Ovary (tissue), 10 donors: ENCODE results near the gene CHAD. TPM values are rescaled to one million over a fixed set of nuclear protein-coding genes. Genes with fewer than 3 reads are reported as not detected.
A peak's percentile ranks its signal among the peaks of the same experiment; 100 is the strongest.

ENCODE experiments used
- DNase-seq, 5 donors: peaks; one replicate each; pipeline ENCODE4 v3.0.0-alpha.2; 2019 to 2020
- H3K27ac ChIP-seq, 2 donors: fragments of 200-600 bp; one replicate each; pipeline versions ENCODE4 v1.5.1 to v1.8.0; 2019 to 2022
- H3K27me3 ChIP-seq: fragments of 200-600 bp; one replicate; pipeline ENCODE4 v1.8.0; 2022
- H3K36me3 ChIP-seq: fragments of 200-600 bp; sonication (generic); one replicate; pipeline ENCODE4 v1.5.1; 2019
- H3K4me1 ChIP-seq: one replicate; pipeline ENCODE4 v1.8.1; 2013; ENCODE audit warnings: mild to moderate bottlenecking, moderate library complexity; ENCODE audit not compliant: insufficient read depth
- H3K4me3 ChIP-seq: fragments of 200-600 bp; sonication (generic); one replicate; pipeline ENCODE4 v1.5.1; 2017
- H3K9me3 ChIP-seq, 2 donors: fragments of 200-600 bp in 1 of 2; sonication (generic) in 1 of 2; one replicate each; pipeline versions ENCODE4 v1.5.1 to v1.8.1; 2013 to 2019; ENCODE audit warnings: mild to moderate bottlenecking in 1 of 2, moderate library complexity in 1 of 2
- EP300 ChIP-seq: sonication (generic); formaldehyde crosslinking; IDR thresholded peaks from one replicate; pipeline ENCODE4 v1.6.1; 2017; ENCODE audit warnings: antibody characterized with exemption
- POLR2A ChIP-seq: fragments of 450-650 bp; IDR thresholded peaks from one replicate; pipeline ENCODE4 v1.6.1; 2017; ENCODE audit warnings: antibody characterized with exemption, mild to moderate bottlenecking, moderate library complexity
- WGBS, 3 donors: extraction: QIAGEN DNeasy Blood & Tissue Kit in 1 of 3; methylation state at CpG; one replicate each; pipeline versions ENCODE4 v1.1.5 to v1.1.7; 2013 to 2017; 5-methylcytosine and 5-hydroxymethylcytosine counted together
- intact Hi-C, 4 donors: fragments of 100-400 bp; cut with DNase I; formaldehyde crosslinking; loops; one replicate each; pipeline versions ENCODE4 v1.11.0 to v1.15.1; 2022 to 2023
- long read RNA-seq, 3 donors: library from polyadenylated mRNA in 2 of 3; unstranded in 2 of 3; transcript quantifications; one replicate each; pipeline ENCODE4 v2.0.0 and lab custom pipeline, GENCODE V29; 2021 to 2026
- polyA plus RNA-seq, 2 donors: library from polyadenylated mRNA; stranded (reverse); fragments of 200-250 nt in 1 of 2; fragments of 350-450 nt in 1 of 2; fragmentation: Illumina TruSeq in 1 of 2; extraction: RNeasy Lipid Tissue Mini Kit (QIAGEN cat#74804) in 1 of 2; gene quantifications; one replicate each; pipeline ENCODE4 v1.2.3, GENCODE V29; 2013 to 2014
- total RNA-seq, 7 donors: library from RNA; depleted of rRNA in 2 of 7; stranded (reverse); fragments of >200 nt in 2 of 7; fragmentation: NEBNext Ultra II Directional in 3 of 7; extraction: Animal tissue kit (Norgen Biotek cat#: 25700) in 3 of 7; gene quantifications; one replicate each; pipeline versions ENCODE4 v1.1.0 to v1.2.4, GENCODE V29; 2016 to 2023
- TF ChIP-seq, protein P1 (sequence below), 3 donors: fragments of 450-650 bp in 2 of 3; fragments of 200-600 bp in 1 of 3; IDR thresholded peaks; one replicate each; pipeline versions ENCODE4 v1.5.1 to v1.8.0; 2016 to 2022; ENCODE audit warnings: antibody characterized with exemption in 3 of 3, mild to moderate bottlenecking in 1 of 3
- donor health status: DM: no; HTN: no; CAD: no; lungs with moderate emphysema.
- donor health status: DM: no; HTN: no; CAD: no.
- donor health status: Bipolar disorder and iron deficiency.
- donor health status: DM: yes; HTN: yes; CAD: no.
- donor health status: DM: no; HTN: no; CAD: no.
- donor health status: DM: yes; HTN: yes; CAD: no.

The CHAD gene, protein sequence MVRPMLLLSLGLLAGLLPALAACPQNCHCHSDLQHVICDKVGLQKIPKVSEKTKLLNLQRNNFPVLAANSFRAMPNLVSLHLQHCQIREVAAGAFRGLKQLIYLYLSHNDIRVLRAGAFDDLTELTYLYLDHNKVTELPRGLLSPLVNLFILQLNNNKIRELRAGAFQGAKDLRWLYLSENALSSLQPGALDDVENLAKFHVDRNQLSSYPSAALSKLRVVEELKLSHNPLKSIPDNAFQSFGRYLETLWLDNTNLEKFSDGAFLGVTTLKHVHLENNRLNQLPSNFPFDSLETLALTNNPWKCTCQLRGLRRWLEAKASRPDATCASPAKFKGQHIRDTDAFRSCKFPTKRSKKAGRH
- total RNA-seq (under 1 TPM in 6 of 7 donors, not detected in 1; 0.18 to 0.92 (median 0.46) TPM), polyA plus RNA-seq (1 to 10 TPM in 1 of 2 donors, under 1 TPM in 1; 0.29 to 2.5 TPM)
- long read RNA-seq, donor 1, partial matches to known transcripts = 0 of 10 reads
- long read RNA-seq, donor 1, other reads (novel, unspliced or antisense) = 10 of 10 reads
- long read RNA-seq, donor 2, partial matches to known transcripts = 0 of 2 reads
- long read RNA-seq, donor 2, other reads (novel, unspliced or antisense) = 0 of 2 reads
- long read RNA-seq, donor 3, partial matches to known transcripts = 0 of 29 reads
- long read RNA-seq, donor 3, other reads (novel, unspliced or antisense) = 28 of 29 reads

DNA sequence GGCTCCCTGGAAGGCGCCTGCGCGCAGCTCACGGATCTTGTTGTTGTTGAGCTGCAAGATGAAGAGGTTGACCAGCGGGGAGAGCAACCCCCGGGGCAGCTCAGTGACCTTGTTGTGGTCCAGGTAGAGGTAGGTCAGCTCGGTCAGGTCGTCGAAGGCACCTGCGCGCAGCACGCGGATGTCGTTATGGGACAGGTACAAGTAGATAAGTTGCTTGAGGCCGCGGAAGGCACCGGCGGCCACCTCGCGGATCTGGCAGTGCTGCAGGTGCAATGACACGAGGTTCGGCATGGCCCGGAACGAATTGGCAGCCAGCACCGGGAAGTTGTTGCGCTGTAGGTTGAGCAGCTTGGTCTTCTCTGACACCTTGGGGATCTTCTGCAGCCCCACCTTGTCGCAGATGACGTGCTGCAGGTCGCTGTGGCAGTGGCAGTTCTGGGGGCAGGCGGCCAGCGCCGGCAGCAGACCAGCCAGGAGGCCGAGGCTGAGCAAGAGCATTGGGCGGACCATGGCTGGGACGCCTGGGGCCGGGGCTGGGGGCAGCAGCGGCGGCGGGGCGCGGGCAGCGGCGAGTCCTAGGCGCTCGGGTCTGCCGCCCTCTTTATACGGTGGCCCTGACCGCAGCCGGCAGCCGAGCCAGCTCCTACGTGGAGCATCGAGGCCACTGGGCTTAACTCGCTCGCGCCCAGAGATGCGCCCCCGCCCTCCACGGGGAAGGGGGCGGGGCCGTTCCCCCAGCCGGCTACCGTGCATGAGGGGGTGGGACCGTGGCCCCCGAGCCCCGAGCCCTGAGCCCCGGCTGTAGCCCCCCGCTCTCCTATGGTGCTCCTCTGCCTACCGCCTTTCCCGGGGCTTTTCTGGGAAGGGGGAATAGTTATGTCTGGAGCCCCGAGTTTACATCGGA lies at the start of gene CHAD:
Gene CHAD, minus strand, starts transcription at position 577 of the 904 bp plus-strand sequence. Its CDS starts 67 bp downstream, at position 510.
- Histone ChIP-seq H3K4me3 (peak within 1 kb of the TSS; percentile 24), H3K27me3 (no peaks in the 10 kb centered on the region), H3K27ac (no peak within 1 kb of the TSS), H3K36me3 (no peaks in the 10 kb centered on the region), H3K4me1 (peaks cover 4% of the 10 kb centered on the region), H3K9me3 (no peaks in the 10 kb centered on the region)
- peak in 2 of 5 donors; percentile 51 to 66 for DNase-seq
- 13 to 33% (median 19%) methylated on average over 52 to 71 of the region's 71 CpGs for WGBS, 3 donors
- no peak for TF ChIP-seq POLR2A
- TF ChIP-seq, protein P1, sequence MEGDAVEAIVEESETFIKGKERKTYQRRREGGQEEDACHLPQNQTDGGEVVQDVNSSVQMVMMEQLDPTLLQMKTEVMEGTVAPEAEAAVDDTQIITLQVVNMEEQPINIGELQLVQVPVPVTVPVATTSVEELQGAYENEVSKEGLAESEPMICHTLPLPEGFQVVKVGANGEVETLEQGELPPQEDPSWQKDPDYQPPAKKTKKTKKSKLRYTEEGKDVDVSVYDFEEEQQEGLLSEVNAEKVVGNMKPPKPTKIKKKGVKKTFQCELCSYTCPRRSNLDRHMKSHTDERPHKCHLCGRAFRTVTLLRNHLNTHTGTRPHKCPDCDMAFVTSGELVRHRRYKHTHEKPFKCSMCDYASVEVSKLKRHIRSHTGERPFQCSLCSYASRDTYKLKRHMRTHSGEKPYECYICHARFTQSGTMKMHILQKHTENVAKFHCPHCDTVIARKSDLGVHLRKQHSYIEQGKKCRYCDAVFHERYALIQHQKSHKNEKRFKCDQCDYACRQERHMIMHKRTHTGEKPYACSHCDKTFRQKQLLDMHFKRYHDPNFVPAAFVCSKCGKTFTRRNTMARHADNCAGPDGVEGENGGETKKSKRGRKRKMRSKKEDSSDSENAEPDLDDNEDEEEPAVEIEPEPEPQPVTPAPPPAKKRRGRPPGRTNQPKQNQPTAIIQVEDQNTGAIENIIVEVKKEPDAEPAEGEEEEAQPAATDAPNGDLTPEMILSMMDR (IDR thresholded peaks at IDR 0.05) = no peak
- TF ChIP-seq EP300 = no peak
- intact Hi-C loops = loop anchor here in 1 of 4 donors (5.0 kb wide), 2 partner anchors 41 to 106 kb away; partner anchors contain the start of gene ACSF2

DNA sequence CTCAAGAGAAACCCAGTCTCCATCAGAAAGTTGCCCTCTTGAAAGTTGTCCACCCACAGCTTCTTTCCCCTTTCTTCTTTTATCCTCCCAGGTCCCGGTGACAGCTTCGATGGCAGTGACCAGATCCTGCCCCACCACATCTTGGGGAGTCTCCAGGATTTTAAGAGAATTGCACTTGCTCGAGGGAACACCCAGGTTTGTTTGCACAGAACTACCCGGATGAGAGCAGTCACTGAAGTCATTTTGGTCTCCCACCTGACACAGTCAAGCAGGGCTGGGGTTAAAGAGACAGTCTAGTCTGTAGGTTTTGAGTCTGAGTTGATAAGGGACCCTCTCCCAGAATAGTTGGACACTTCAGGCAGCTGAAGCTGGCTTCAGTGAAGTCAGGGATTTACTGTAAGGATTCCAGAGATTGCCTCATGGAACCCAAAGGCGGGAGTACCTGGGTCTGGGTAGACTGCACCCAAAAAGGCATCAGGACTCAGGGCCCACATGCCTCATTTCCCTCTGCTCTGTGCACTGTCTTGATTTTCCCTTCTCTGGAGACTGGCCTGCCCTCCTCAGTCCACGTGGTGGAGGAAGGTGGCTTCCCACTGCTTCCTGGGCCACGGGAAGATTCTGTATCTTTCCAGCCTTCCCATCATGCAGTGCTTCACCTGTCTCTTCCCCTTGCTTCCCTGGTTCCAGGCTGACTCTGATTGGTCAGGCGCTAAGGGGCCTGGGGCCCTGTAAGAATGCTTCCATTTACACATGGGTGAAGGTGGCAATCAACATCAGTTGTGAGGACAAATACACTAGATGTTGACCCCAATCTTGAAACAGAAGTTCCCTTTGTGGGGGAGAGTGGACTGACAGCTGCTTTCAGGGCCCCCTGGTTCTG lies 49.1 kb upstream of the CHAD start:
- Histone ChIP-seq H3K27me3 (no peaks in the 10 kb centered on the region), H3K36me3 (no peaks in the 10 kb centered on the region), H3K27ac (peak overlapping the region; percentile 71 to 73), H3K4me3 (no peak overlapping the region), H3K4me1 (peaks cover 28% of the 10 kb centered on the region), H3K9me3 (no peaks in the 10 kb centered on the region)
- DNase-seq = no peak
- intact Hi-C loops = no loop called here
- TF ChIP-seq EP300 = no peak
- TF ChIP-seq, protein P1 (IDR thresholded peaks at IDR 0.05) = no peak
- no peak for TF ChIP-seq POLR2A
- WGBS, 3 donors = 86 to 89% (median 87%) methylated on average over 8 of the region's 8 CpGs

DNA sequence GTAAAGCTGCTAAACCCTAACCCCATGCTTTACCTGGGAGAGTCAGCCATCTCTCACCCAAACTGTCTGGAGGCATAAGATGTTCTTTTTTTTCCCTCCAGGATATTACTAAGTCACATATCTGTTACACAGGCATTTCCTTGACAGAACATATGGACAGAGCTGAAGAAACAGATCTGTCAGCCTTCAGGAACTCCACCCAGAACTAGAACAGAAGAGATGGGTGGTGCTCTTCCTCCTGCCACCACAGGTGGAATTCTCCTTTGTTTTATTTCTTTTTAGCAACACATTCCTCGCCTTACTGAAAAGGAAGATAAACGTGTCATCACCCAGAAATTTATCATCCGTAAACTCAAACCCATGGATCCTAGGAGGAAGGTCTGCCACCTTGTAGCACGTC lies 48.3 kb upstream of the CHAD start:
- no peaks in the 10 kb centered on the region for H3K27me3 ChIP-seq
- peak overlapping the region in 1 of 2 donors; percentile 40 for H3K27ac ChIP-seq
- 81 to 96% (median 93%) methylated on average over 4 of the region's 4 CpGs for WGBS, 3 donors
- TF ChIP-seq EP300 (no peak), POLR2A (no peak)
- TF ChIP-seq, protein P1 (IDR thresholded peaks at IDR 0.05) = no peak
- no peaks in the 10 kb centered on the region for H3K36me3 ChIP-seq
- no peaks in the 10 kb centered on the region for H3K9me3 ChIP-seq
- H3K4me3 ChIP-seq = no peak overlapping the region
- intact Hi-C loops = no loop called here
- DNase-seq = no peak
- peaks cover 28% of the 10 kb centered on the region for H3K4me1 ChIP-seq
